ENCODE results near the gene TAS1R2.

DNA sequence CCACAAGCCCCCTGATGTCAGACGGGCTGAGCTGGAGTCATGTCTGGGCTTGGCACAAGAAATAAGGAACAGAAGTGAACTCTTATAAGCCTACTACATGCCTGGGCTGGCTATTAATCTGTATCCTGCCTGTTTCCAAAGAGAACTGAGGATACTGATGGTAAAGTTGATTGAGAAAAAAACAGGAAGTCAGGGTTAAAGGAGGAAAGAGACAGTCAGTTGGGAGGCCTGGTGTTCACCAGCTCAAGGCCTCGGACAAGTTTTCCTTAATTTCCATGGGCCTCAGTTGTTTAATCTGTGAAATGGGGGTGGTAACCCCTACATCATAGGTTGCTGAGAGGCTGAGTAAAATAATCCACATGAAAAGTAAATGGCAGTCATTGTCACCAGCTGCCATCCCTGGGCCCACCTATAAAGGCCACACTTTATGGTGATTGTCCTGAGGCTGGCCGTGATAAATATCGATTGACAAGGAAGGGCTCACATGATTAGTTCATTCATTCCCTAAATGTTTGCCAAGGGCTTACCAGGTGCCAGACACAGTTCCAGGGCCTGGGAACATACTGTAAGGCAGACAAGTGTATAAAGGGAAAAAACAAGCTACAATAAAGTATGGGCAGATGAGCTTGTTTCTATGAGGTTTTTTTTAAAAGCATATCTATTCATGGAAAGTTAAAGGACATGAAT, 40.0 kb upstream of the TAS1R2 start:
- TF ChIP-seq, protein P1, sequence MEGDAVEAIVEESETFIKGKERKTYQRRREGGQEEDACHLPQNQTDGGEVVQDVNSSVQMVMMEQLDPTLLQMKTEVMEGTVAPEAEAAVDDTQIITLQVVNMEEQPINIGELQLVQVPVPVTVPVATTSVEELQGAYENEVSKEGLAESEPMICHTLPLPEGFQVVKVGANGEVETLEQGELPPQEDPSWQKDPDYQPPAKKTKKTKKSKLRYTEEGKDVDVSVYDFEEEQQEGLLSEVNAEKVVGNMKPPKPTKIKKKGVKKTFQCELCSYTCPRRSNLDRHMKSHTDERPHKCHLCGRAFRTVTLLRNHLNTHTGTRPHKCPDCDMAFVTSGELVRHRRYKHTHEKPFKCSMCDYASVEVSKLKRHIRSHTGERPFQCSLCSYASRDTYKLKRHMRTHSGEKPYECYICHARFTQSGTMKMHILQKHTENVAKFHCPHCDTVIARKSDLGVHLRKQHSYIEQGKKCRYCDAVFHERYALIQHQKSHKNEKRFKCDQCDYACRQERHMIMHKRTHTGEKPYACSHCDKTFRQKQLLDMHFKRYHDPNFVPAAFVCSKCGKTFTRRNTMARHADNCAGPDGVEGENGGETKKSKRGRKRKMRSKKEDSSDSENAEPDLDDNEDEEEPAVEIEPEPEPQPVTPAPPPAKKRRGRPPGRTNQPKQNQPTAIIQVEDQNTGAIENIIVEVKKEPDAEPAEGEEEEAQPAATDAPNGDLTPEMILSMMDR (IDR thresholded peaks at IDR 0.05 in 8 of 11, conservative IDR thresholded peaks at IDR 0.05 in 3 of 11): no peak
- TF ChIP-seq POLR2A (IDR thresholded peaks at IDR 0.05): no peak
